HFF-Myc (cell line): ENCODE measurements around the gene MYO9A.

Experiments used
- DNase-seq: peaks from one replicate; pipeline ENCODE4 v3.0.0-alpha.2; 2011; ENCODE audit warnings: low read depth; ENCODE audit errors: extremely low read depth
- H3K4me3 ChIP-seq: replicated peaks from 2 replicates; pipeline ENCODE4 v1.5.1; 2011; ENCODE audit warnings: low read depth, mild to moderate bottlenecking, control low read depth, low read length
- TF ChIP-seq, protein P1 (sequence below): IDR thresholded peaks from 2 replicates; pipeline ENCODE4 v1.5.1; 2012; ENCODE audit warnings: mild to moderate bottlenecking, low read depth, low read length, control low read depth; ENCODE audit errors: missing control alignments

The MYO9A gene

DNA sequence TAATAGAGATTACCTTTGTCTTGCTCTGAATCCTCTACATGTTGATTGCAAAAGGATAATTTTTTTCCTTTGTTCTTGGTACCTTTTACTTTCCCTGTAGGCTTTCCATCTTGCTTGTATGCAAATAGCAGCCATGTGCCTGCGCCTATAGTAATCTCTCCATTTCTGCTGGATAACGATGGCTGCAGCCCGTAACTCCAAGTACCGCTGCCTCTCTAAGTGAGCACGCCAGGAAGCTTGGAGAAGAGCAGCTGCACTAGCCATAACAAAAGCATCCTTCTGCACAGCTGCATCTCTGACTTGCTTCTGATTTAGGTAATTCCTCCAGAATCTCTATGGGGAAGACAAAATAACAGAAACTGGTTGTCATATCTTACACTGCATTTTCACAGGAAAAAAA lies 218.3 kb downstream of the MYO9A start:
- H3K4me3 ChIP-seq = no peak overlapping the region
- DNase-seq = no peak
- TF ChIP-seq, protein P1, sequence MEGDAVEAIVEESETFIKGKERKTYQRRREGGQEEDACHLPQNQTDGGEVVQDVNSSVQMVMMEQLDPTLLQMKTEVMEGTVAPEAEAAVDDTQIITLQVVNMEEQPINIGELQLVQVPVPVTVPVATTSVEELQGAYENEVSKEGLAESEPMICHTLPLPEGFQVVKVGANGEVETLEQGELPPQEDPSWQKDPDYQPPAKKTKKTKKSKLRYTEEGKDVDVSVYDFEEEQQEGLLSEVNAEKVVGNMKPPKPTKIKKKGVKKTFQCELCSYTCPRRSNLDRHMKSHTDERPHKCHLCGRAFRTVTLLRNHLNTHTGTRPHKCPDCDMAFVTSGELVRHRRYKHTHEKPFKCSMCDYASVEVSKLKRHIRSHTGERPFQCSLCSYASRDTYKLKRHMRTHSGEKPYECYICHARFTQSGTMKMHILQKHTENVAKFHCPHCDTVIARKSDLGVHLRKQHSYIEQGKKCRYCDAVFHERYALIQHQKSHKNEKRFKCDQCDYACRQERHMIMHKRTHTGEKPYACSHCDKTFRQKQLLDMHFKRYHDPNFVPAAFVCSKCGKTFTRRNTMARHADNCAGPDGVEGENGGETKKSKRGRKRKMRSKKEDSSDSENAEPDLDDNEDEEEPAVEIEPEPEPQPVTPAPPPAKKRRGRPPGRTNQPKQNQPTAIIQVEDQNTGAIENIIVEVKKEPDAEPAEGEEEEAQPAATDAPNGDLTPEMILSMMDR = no peak

DNA sequence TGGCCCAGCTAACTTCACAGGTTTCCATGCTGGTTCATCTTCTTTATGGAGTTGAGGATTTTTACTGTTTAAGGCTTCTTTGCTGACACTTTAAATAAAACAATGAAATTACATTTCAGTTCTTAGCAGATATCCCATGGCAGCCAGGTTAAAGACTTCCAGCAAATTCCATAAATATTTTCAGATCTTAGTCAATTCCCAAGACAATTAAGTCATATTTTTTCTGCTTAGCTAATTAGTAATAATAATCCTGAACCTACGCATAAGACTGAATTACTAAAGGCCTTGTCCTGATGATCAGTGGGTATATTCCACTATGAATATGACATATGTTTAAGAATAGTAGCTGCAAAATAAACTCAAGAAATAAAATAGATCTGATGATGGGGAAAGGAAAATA lies 224.3 kb downstream of the MYO9A start:
- DNase-seq = no peak
- TF ChIP-seq, protein P1 = no peak
- no peak overlapping the region for H3K4me3 ChIP-seq

DNA sequence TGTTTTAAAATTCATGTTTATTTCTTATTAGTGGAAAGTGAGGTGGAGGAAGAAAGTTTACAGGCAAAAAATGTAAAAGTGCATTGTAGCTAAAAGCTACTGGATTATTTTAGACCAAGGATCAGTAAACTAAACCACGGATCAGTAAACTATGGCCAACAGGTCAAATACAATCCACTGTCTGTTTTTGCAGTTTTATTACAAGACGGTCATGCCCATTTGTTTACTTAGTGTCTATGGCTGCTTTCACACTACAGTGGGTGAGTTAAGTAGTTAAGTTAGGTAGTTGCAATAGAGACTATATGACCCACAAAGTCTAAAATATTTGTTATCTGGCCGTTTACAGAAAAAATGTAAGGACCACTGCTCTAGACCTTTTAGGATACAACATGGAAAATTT lies 225.6 kb downstream of the MYO9A start:
- H3K4me3 ChIP-seq = no peak overlapping the region
- DNase-seq = no peak
- TF ChIP-seq, protein P1 = no peak

DNA sequence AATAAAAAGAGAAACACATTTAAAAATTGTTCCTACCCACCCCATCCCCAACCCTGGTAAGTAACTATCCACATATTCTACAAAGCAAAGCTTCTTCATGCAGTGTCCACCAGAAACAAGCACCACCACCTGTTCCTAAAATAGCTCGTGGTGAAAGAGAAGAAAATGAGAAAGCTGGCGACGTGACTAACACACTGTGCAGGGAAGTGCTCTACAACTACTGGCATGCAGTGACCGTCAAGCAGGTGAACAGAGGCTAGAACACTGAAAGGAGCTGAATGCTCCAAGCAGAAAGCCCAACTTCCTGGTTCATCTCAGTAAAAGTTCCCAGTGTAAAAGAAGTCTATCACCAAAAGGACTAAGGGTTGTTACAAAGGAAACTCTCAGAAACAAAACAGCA lies 226.9 kb downstream of the MYO9A start:
- TF ChIP-seq, protein P1 = no peak
- no peak overlapping the region for H3K4me3 ChIP-seq
- no peak for DNase-seq

DNA sequence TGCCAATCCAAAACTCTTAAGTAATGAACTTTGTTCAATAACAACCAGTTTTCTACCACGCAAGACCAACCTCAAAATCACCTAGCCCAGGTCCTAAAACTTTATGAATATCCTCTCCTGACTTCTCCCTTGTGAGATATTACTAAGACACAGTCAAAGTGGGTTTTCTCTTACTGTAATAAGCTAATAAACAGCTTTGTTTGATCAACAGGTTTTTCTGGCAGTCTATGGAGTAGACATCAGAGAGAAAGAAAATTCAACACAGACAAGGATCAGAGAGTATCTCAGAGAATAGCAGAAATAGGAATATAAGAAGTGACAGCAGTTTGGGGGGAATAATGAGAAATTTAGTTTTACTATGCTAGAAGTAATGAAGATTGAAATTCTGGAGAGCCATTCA lies 228.0 kb downstream of the MYO9A start:
- no peak overlapping the region for H3K4me3 ChIP-seq
- TF ChIP-seq, protein P1 = no peak
- DNase-seq = no peak

DNA sequence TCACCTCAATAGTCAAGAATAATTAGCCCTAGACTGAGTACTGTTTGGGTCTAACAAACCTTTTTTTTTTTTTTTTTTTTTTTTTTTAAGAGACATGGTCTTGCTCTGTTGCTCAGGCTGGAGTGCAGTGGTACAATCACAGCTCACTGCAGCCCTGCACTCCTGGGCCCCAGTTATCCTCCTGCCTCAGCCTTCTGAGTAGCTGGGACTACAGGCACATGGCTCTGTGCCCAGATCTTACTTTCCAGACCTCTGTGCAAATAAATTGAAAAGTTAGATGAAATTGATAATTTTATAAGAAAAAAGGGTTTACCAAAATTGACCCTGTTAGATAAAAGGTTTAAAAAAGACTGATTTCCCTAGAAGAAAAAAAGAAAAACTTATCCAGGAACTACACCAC lies 228.6 kb downstream of the MYO9A start:
- TF ChIP-seq, protein P1 = no peak
- no peak overlapping the region for H3K4me3 ChIP-seq
- DNase-seq = no peak

DNA sequence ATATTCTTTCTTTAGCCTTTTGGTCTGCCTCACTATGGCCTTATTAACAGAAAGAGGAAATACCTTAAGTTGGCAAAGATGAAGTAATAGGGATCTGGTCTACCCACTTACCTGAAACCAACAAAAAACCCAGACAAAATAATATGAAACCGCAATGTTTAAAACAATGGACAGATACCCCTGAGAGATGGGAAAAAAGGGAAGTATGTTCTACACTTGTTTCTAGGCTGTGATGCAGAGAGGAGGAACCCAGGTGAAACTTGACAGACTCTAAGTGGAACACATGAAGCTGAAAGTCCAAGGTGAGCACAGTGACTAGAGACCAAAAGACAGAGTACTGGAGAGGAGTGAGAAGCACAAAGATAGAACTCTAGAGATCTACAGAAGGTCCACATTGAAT lies 229.2 kb downstream of the MYO9A start:
- TF ChIP-seq, protein P1 = no peak
- no peak for DNase-seq
- H3K4me3 ChIP-seq = no peak overlapping the region
